ENCODE measurements around the gene MAP4K4. TPM values are rescaled to one million over a fixed set of nuclear protein-coding genes. Genes with fewer than 3 reads are reported as not detected.

Gene MAP4K4
- total RNA-seq, result 10 to 100 TPM; 90.2 to 92.2 TPM

GRCh38 chr2:101697124-101698013 is at the start of gene MAP4K4:
MAP4K4 (plus strand) TSS chr2:101697707; CDS start chr2:101698081, 374 bp downstream.
- Mint-ChIP-seq H3K27ac (peak within 1 kb of the TSS; percentile 89), H3K27me3 (ENCODE audit: low read depth) (peaks cover 12% of the 10 kb centered on the region)
- POLR2A ChIA-PET, result interaction anchor here (0.5 to 4.6 kb wide), 10 partner anchors 21 to 389 kb away, joined by 3 to 38 read pairs (median 4); partner anchors contain the start of genes RFX8 and RNF149

GRCh38 chr2:101653469-101653868 is 44.0 kb upstream of the MAP4K4 start:
- ATAC-seq, result no peak
- Mint-ChIP-seq H3K4me1 (ENCODE audit: low read depth) (peaks cover 22% of the 10 kb centered on the region), H3K36me3 (ENCODE audit: low read depth) (no peaks in the 10 kb centered on the region), H3K9me3 (ENCODE audit: insufficient read depth) (no peaks in the 10 kb centered on the region), H3K4me3 (no peak overlapping the region), H3K27me3 (ENCODE audit: low read depth) (no peaks in the 10 kb centered on the region), H3K27ac (no peak overlapping the region)
- CTCF ChIA-PET, result interaction anchor here (2.2 kb wide), 1 partner anchor 178 kb away, joined by 7 read pairs; no protein-coding TSS in a partner anchor
- POLR2A ChIA-PET, result no interaction called here
- DNase-seq, result no peak

More at GRCh38 chr2:101697124-101698013, at the start of gene MAP4K4:
- H3K36me3 Mint-ChIP-seq (ENCODE audit: low read depth), result peaks cover 14% of the 10 kb centered on the region
- peaks cover 28% of the 10 kb centered on the region for H3K4me1 Mint-ChIP-seq (ENCODE audit: low read depth)
- peak within 1 kb of the TSS; percentile 86 for H3K4me3 Mint-ChIP-seq
- H3K9me3 Mint-ChIP-seq (ENCODE audit: insufficient read depth), result no peaks in the 10 kb centered on the region
- DNase-seq (peak; percentile 84), ATAC-seq (peak; percentile 73)
- CTCF ChIA-PET, result interaction anchor here (0.6 to 1.8 kb wide), 6 partner anchors 20 to 279 kb away, joined by 3 to 6 read pairs (median 4); partner anchors contain the start of gene RFX8

- ATAC-seq (no peak), DNase-seq (no peak)
- no peaks in the 10 kb centered on the region for H3K27me3 Mint-ChIP-seq (ENCODE audit: low read depth)
- peaks cover 19% of the 10 kb centered on the region for H3K4me1 Mint-ChIP-seq (ENCODE audit: low read depth)
- H3K36me3 Mint-ChIP-seq (ENCODE audit: low read depth), result no peaks in the 10 kb centered on the region
- no peaks in the 10 kb centered on the region for H3K9me3 Mint-ChIP-seq (ENCODE audit: insufficient read depth)
- CTCF ChIA-PET, result interaction anchor here (0.9 kb wide), 1 partner anchor 33 kb away, joined by 3 read pairs; no protein-coding TSS in a partner anchor
- POLR2A ChIA-PET, result interaction anchor here (0.7 kb wide), 1 partner anchor 41 kb away, joined by 3 read pairs; no protein-coding TSS in a partner anchor
- no peak overlapping the region for H3K4me3 Mint-ChIP-seq
- H3K27ac Mint-ChIP-seq, result no peak overlapping the region
These were observed 41.6 kb upstream of the MAP4K4 start for GRCh38 chr2:101655702-101656422.

- H3K27me3 Mint-ChIP-seq (ENCODE audit: low read depth), result no peaks in the 10 kb centered on the region
- H3K4me1 Mint-ChIP-seq (ENCODE audit: low read depth), result peaks cover 1% of the 10 kb centered on the region
- DNase-seq, result no peak
- no peak overlapping the region for H3K27ac Mint-ChIP-seq
- H3K36me3 Mint-ChIP-seq (ENCODE audit: low read depth), result no peaks in the 10 kb centered on the region
- ATAC-seq, result no peak
- CTCF ChIA-PET, result no interaction called here
- POLR2A ChIA-PET, result no interaction called here
- no peaks in the 10 kb centered on the region for H3K9me3 Mint-ChIP-seq (ENCODE audit: insufficient read depth)
- no peak overlapping the region for H3K4me3 Mint-ChIP-seq
These were observed 39.7 kb upstream of the MAP4K4 start for GRCh38 chr2:101657787-101658186.

GRCh38 chr2:101658387-101658786 is 39.1 kb upstream of the MAP4K4 start:
- ATAC-seq, result no peak
- DNase-seq, result no peak
- no peaks in the 10 kb centered on the region for H3K27me3 Mint-ChIP-seq (ENCODE audit: low read depth)
- H3K4me3 Mint-ChIP-seq, result no peak overlapping the region
- no peaks in the 10 kb centered on the region for H3K36me3 Mint-ChIP-seq (ENCODE audit: low read depth)
- CTCF ChIA-PET, result no interaction called here
- H3K4me1 Mint-ChIP-seq (ENCODE audit: low read depth), result no peaks in the 10 kb centered on the region
- no peak overlapping the region for H3K27ac Mint-ChIP-seq
- H3K9me3 Mint-ChIP-seq (ENCODE audit: insufficient read depth), result no peaks in the 10 kb centered on the region
- POLR2A ChIA-PET, result no interaction called here

- H3K9me3 Mint-ChIP-seq (ENCODE audit: insufficient read depth), result peaks cover 2% of the 10 kb centered on the region
- no peaks in the 10 kb centered on the region for H3K27me3 Mint-ChIP-seq (ENCODE audit: low read depth)
- H3K36me3 Mint-ChIP-seq (ENCODE audit: low read depth), result peaks cover 1% of the 10 kb centered on the region
- ATAC-seq (no peak), DNase-seq (no peak)
- H3K27ac Mint-ChIP-seq, result no peak overlapping the region
- ChIA-PET CTCF (no interaction called here), POLR2A (no interaction called here)
- no peaks in the 10 kb centered on the region for H3K4me1 Mint-ChIP-seq (ENCODE audit: low read depth)
- no peak overlapping the region for H3K4me3 Mint-ChIP-seq
These were observed 32.2 kb upstream of the MAP4K4 start for GRCh38 chr2:101665312-101665711.

GRCh38 chr2:101667823-101668222 is 29.7 kb upstream of the MAP4K4 start:
- Mint-ChIP-seq H3K4me1 (ENCODE audit: low read depth) (no peaks in the 10 kb centered on the region), H3K9me3 (ENCODE audit: insufficient read depth) (peaks cover 17% of the 10 kb centered on the region), H3K4me3 (no peak overlapping the region), H3K27ac (no peak overlapping the region), H3K27me3 (ENCODE audit: low read depth) (no peaks in the 10 kb centered on the region), H3K36me3 (ENCODE audit: low read depth) (peaks cover 8% of the 10 kb centered on the region)
- POLR2A ChIA-PET, result no interaction called here
- CTCF ChIA-PET, result no interaction called here
- ATAC-seq, result no peak
- no peak for DNase-seq

GRCh38 chr2:101672047-101672446 is 25.5 kb upstream of the MAP4K4 start:
- peaks cover 17% of the 10 kb centered on the region for H3K9me3 Mint-ChIP-seq (ENCODE audit: insufficient read depth)
- no peak for DNase-seq
- no peak overlapping the region for H3K27ac Mint-ChIP-seq
- ChIA-PET CTCF (interaction anchor here (1.2 kb wide), 1 partner anchor 253 kb away, joined by 4 read pairs; no protein-coding TSS in a partner anchor), POLR2A (no interaction called here)
- no peak overlapping the region for H3K4me3 Mint-ChIP-seq
- H3K4me1 Mint-ChIP-seq (ENCODE audit: low read depth), result no peaks in the 10 kb centered on the region
- peaks cover 11% of the 10 kb centered on the region for H3K36me3 Mint-ChIP-seq (ENCODE audit: low read depth)
- no peaks in the 10 kb centered on the region for H3K27me3 Mint-ChIP-seq (ENCODE audit: low read depth)
- ATAC-seq, result no peak

- H3K36me3 Mint-ChIP-seq (ENCODE audit: low read depth), result peaks cover 11% of the 10 kb centered on the region
- CTCF ChIA-PET, result interaction anchor here (1.1 kb wide), 1 partner anchor 63 kb away, joined by 3 read pairs; no protein-coding TSS in a partner anchor
These were observed 23.6 kb upstream of the MAP4K4 start for GRCh38 chr2:101673920-101674319.

GRCh38 chr2:101675512-101675911 is 22.0 kb upstream of the MAP4K4 start:
- no peak overlapping the region for H3K4me3 Mint-ChIP-seq
- H3K9me3 Mint-ChIP-seq (ENCODE audit: insufficient read depth), result peaks cover 12% of the 10 kb centered on the region
- ChIA-PET CTCF (interaction anchor here (0.6 kb wide), 1 partner anchor 71 kb away, joined by 3 read pairs; no protein-coding TSS in a partner anchor), POLR2A (no interaction called here)
- H3K4me1 Mint-ChIP-seq (ENCODE audit: low read depth), result no peaks in the 10 kb centered on the region
- DNase-seq, result no peak
- ATAC-seq, result no peak
- H3K36me3 Mint-ChIP-seq (ENCODE audit: low read depth), result peaks cover 8% of the 10 kb centered on the region
- no peaks in the 10 kb centered on the region for H3K27me3 Mint-ChIP-seq (ENCODE audit: low read depth)
- no peak overlapping the region for H3K27ac Mint-ChIP-seq

More at GRCh38 chr2:101673920-101674319, 23.6 kb upstream of the MAP4K4 start:
- Mint-ChIP-seq H3K27ac (no peak overlapping the region), H3K27me3 (ENCODE audit: low read depth) (no peaks in the 10 kb centered on the region), H3K4me3 (no peak overlapping the region), H3K9me3 (ENCODE audit: insufficient read depth) (peaks cover 17% of the 10 kb centered on the region), H3K4me1 (ENCODE audit: low read depth) (no peaks in the 10 kb centered on the region)
- DNase-seq (no peak), ATAC-seq (no peak)
- POLR2A ChIA-PET, result no interaction called here

- ATAC-seq, result no peak
- POLR2A ChIA-PET, result no interaction called here
- DNase-seq, result no peak
- peaks cover 10% of the 10 kb centered on the region for H3K9me3 Mint-ChIP-seq (ENCODE audit: insufficient read depth)
- no peaks in the 10 kb centered on the region for H3K27me3 Mint-ChIP-seq (ENCODE audit: low read depth)
- H3K36me3 Mint-ChIP-seq (ENCODE audit: low read depth), result peaks cover 7% of the 10 kb centered on the region
- no peak overlapping the region for H3K4me3 Mint-ChIP-seq
- H3K4me1 Mint-ChIP-seq (ENCODE audit: low read depth), result no peaks in the 10 kb centered on the region
- H3K27ac Mint-ChIP-seq, result no peak overlapping the region
- CTCF ChIA-PET, result no interaction called here
These were observed 20.8 kb upstream of the MAP4K4 start for GRCh38 chr2:101676674-101677073.

GRCh38 chr2:101677658-101678057 is 19.8 kb upstream of the MAP4K4 start:
- peaks cover 3% of the 10 kb centered on the region for H3K36me3 Mint-ChIP-seq (ENCODE audit: low read depth)
- DNase-seq (no peak), ATAC-seq (no peak)
- no peak overlapping the region for H3K4me3 Mint-ChIP-seq
- ChIA-PET POLR2A (no interaction called here), CTCF (interaction anchor here (0.8 kb wide), 1 partner anchor 142 kb away, joined by 3 read pairs; no protein-coding TSS in a partner anchor)
- H3K27me3 Mint-ChIP-seq (ENCODE audit: low read depth), result no peaks in the 10 kb centered on the region
- no peak overlapping the region for H3K27ac Mint-ChIP-seq
- peaks cover under 1% of the 10 kb centered on the region for H3K9me3 Mint-ChIP-seq (ENCODE audit: insufficient read depth)
- H3K4me1 Mint-ChIP-seq (ENCODE audit: low read depth), result no peaks in the 10 kb centered on the region

Measured in activated CD8-positive, alpha-beta T cell treated with anti-CD3 and anti-CD28 coated beads, Interleukin-2, amount 10 ng/mL, durations not matched to agents 7 days and 5 days (primary cell).